ENCODE results near the gene BHLHE40. TPM values are rescaled to one million over a fixed set of nuclear protein-coding genes. Genes with fewer than 3 reads are reported as not detected.
"Not testable (repeated sequence)": the region's sequence is repeated elsewhere in the genome, so short reads cannot be mapped to it uniquely, and the experiment has no call there.

The BHLHE40 gene
- total RNA-seq, 1 donor from 2014 or later: 15.2 TPM

GRCh38 chr3:4957978-4958377 is 21.3 kb upstream of the BHLHE40 start:
- Mint-ChIP-seq H3K36me3 (ENCODE audit: low read depth, unreplicated experiment) (peaks cover 10% of the 10 kb centered on the region), H3K4me3 (ENCODE audit: unreplicated experiment) (no peak overlapping the region), H3K9me3 (ENCODE audit: unreplicated experiment) (peaks cover 5% of the 10 kb centered on the region), H3K4me1 (ENCODE audit: unreplicated experiment) (no peaks in the 10 kb centered on the region), H3K27ac (ENCODE audit: unreplicated experiment) (no peak overlapping the region), H3K27me3 (ENCODE audit: unreplicated experiment) (no peaks in the 10 kb centered on the region)
- no peak for DNase-seq (ENCODE audit: low spot score)
- no peak for TF ChIP-seq CTCF (IDR thresholded peaks at IDR 0.05; ENCODE audit: unreplicated experiment)

- Mint-ChIP-seq H3K9me3 (ENCODE audit: unreplicated experiment) (peaks cover 5% of the 10 kb centered on the region), H3K27me3 (ENCODE audit: unreplicated experiment) (no peaks in the 10 kb centered on the region), H3K27ac (ENCODE audit: unreplicated experiment) (no peak overlapping the region), H3K4me1 (ENCODE audit: unreplicated experiment) (no peaks in the 10 kb centered on the region), H3K4me3 (ENCODE audit: unreplicated experiment) (no peak overlapping the region), H3K36me3 (ENCODE audit: low read depth, unreplicated experiment) (peaks cover 7% of the 10 kb centered on the region)
- no peak for TF ChIP-seq CTCF (IDR thresholded peaks at IDR 0.05; ENCODE audit: unreplicated experiment)
- no peak for DNase-seq (ENCODE audit: low spot score)
These were observed 20.1 kb upstream of the BHLHE40 start for GRCh38 chr3:4959180-4959579.

GRCh38 chr3:4961865-4962264 is 17.4 kb upstream of the BHLHE40 start:
- not testable (repeated sequence) for H3K27ac Mint-ChIP-seq (ENCODE audit: unreplicated experiment); H3K27me3 Mint-ChIP-seq (ENCODE audit: unreplicated experiment); H3K4me3 Mint-ChIP-seq (ENCODE audit: unreplicated experiment); H3K4me1 Mint-ChIP-seq (ENCODE audit: unreplicated experiment); DNase-seq (ENCODE audit: low spot score); H3K36me3 Mint-ChIP-seq (ENCODE audit: low read depth, unreplicated experiment); H3K9me3 Mint-ChIP-seq (ENCODE audit: unreplicated experiment)

GRCh38 chr3:4963669-4964570 is 15.3 kb upstream of the BHLHE40 start:
- no peak overlapping the region for H3K27ac Mint-ChIP-seq (ENCODE audit: unreplicated experiment)
- peaks cover 11% of the 10 kb centered on the region for H3K36me3 Mint-ChIP-seq (ENCODE audit: low read depth, unreplicated experiment)
- H3K9me3 Mint-ChIP-seq (ENCODE audit: unreplicated experiment): peaks cover 4% of the 10 kb centered on the region
- H3K4me1 Mint-ChIP-seq (ENCODE audit: unreplicated experiment): no peaks in the 10 kb centered on the region
- DNase-seq (ENCODE audit: low spot score): no peak
- no peak overlapping the region for H3K4me3 Mint-ChIP-seq (ENCODE audit: unreplicated experiment)
- TF ChIP-seq CTCF (IDR thresholded peaks at IDR 0.05; ENCODE audit: unreplicated experiment): no peak
- H3K27me3 Mint-ChIP-seq (ENCODE audit: unreplicated experiment): no peaks in the 10 kb centered on the region

GRCh38 chr3:4966006-4966405 is 13.2 kb upstream of the BHLHE40 start:
- DNase-seq (ENCODE audit: low spot score); H3K27me3 Mint-ChIP-seq (ENCODE audit: unreplicated experiment); H3K27ac Mint-ChIP-seq (ENCODE audit: unreplicated experiment); H3K4me1 Mint-ChIP-seq (ENCODE audit: unreplicated experiment); H3K9me3 Mint-ChIP-seq (ENCODE audit: unreplicated experiment); H3K4me3 Mint-ChIP-seq (ENCODE audit: unreplicated experiment); H3K36me3 Mint-ChIP-seq (ENCODE audit: low read depth, unreplicated experiment): not testable (repeated sequence)

GRCh38 chr3:4967683-4968082 is 11.6 kb upstream of the BHLHE40 start:
- H3K27me3 Mint-ChIP-seq (ENCODE audit: unreplicated experiment); H3K4me3 Mint-ChIP-seq (ENCODE audit: unreplicated experiment); H3K4me1 Mint-ChIP-seq (ENCODE audit: unreplicated experiment); H3K36me3 Mint-ChIP-seq (ENCODE audit: low read depth, unreplicated experiment); DNase-seq (ENCODE audit: low spot score); H3K27ac Mint-ChIP-seq (ENCODE audit: unreplicated experiment); H3K9me3 Mint-ChIP-seq (ENCODE audit: unreplicated experiment): not testable (repeated sequence)

- not testable (repeated sequence) for H3K27ac Mint-ChIP-seq (ENCODE audit: unreplicated experiment); H3K9me3 Mint-ChIP-seq (ENCODE audit: unreplicated experiment); H3K4me1 Mint-ChIP-seq (ENCODE audit: unreplicated experiment); H3K4me3 Mint-ChIP-seq (ENCODE audit: unreplicated experiment); H3K36me3 Mint-ChIP-seq (ENCODE audit: low read depth, unreplicated experiment); DNase-seq (ENCODE audit: low spot score); H3K27me3 Mint-ChIP-seq (ENCODE audit: unreplicated experiment)
These were observed 7.8 kb upstream of the BHLHE40 start for GRCh38 chr3:4971437-4971836.
